ENCODE results near the gene HRAS. TPM values are rescaled to one million over a fixed set of nuclear protein-coding genes. Genes with fewer than 3 reads are reported as not detected.
A peak's percentile ranks its signal among the peaks of the same experiment; 100 is the strongest.

Gene HRAS
- total RNA-seq, 1 experiment from 2014 or later: 47.9 TPM

DNA sequence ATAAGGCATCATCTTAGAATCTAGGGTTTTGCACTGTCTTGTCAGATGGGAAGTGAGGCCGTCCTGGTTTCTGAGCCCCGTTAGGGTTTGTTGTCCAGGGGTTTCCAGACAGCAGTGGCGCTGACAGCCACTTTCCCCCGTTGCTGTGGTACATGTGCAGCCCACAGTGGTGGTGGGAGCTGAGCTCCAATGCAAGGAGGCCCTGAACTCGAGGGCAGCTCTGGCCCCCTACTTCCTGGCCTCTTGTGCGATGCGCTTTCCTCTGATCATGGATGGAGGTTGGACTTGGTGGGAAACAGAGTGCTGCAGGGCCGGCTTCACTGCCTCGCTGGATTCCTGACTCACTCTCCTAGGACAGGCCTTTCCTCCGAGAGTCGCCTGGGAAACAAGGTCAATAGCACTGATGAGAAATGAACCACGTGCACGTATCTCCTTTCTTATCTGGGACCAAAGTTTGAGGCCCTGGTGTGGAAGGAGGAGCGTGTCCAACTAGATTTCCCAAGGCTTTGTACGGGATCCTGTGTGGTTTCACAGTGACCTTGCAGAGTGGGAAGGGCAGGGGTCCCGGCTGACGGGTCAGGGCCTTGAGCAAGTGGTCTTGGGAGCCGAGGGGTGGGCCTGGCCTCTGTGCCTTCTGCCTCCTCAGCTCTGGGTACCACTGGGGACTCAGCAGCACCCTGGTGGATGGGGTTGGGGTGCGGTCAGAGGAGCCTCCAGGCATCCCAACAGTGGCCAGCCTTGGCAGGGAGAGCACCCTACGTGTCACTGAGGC, 44.6 kb upstream of the HRAS start:
- TF ChIP-seq CTCF (IDR thresholded peaks at IDR 0.05; ENCODE audit: unreplicated experiment): no peak
- peaks cover 26% of the 10 kb centered on the region for H3K4me1 Mint-ChIP-seq (ENCODE audit: low read depth, unreplicated experiment)
- no peaks in the 10 kb centered on the region for H3K9me3 Mint-ChIP-seq (ENCODE audit: low read depth, unreplicated experiment)
- peaks cover 51% of the 10 kb centered on the region for H3K36me3 Mint-ChIP-seq (ENCODE audit: insufficient read depth, unreplicated experiment)
- no peak overlapping the region for H3K27ac Mint-ChIP-seq (ENCODE audit: unreplicated experiment)
- peaks cover 4% of the 10 kb centered on the region for H3K27me3 Mint-ChIP-seq (ENCODE audit: unreplicated experiment)
- BruUV-seq (replicated peaks): no TSS peak
- CTCF ChIA-PET: no interaction called here
- no peak overlapping the region for H3K4me3 Mint-ChIP-seq (ENCODE audit: low read depth, unreplicated experiment)
- intact Hi-C loops (cut with micrococcal nuclease; ENCODE audit: unreplicated experiment): no loop called here
- DNase-seq: no peak

GRCh38 chr11:578276-579035, 43.1 kb upstream of the HRAS start:
- peak overlapping the region; percentile 87 for H3K4me3 Mint-ChIP-seq (ENCODE audit: low read depth, unreplicated experiment)
- no peak for DNase-seq
- peaks cover 16% of the 10 kb centered on the region for H3K27me3 Mint-ChIP-seq (ENCODE audit: unreplicated experiment)
- BruUV-seq (replicated peaks): no TSS peak
- intact Hi-C loops (cut with micrococcal nuclease; ENCODE audit: unreplicated experiment): no loop called here
- H3K9me3 Mint-ChIP-seq (ENCODE audit: low read depth, unreplicated experiment): no peaks in the 10 kb centered on the region
- H3K36me3 Mint-ChIP-seq (ENCODE audit: insufficient read depth, unreplicated experiment): peaks cover 51% of the 10 kb centered on the region
- no peak overlapping the region for H3K27ac Mint-ChIP-seq (ENCODE audit: unreplicated experiment)
- CTCF ChIA-PET: no interaction called here
- TF ChIP-seq CTCF (IDR thresholded peaks at IDR 0.05; ENCODE audit: unreplicated experiment): no peak
- peaks cover 36% of the 10 kb centered on the region for H3K4me1 Mint-ChIP-seq (ENCODE audit: low read depth, unreplicated experiment)

DNA sequence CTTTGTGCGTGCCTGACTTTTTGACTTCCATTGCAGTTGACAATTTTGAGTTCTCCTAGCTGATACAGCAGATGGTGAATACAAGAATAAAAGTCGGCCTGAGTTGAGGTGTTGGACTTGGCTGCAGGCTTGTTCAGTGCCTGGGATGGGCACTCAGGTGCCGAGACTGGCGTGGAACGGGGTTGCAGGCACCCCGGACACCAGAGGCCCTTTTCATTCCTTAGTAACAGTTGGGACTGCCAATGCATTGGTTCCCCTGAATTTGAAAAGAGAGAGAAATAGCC, 42.2 kb upstream of the HRAS start:
- intact Hi-C loops (cut with micrococcal nuclease; ENCODE audit: unreplicated experiment): no loop called here

More for the DNA sequence above, 42.2 kb upstream of the HRAS start:
- no peaks in the 10 kb centered on the region for H3K9me3 Mint-ChIP-seq (ENCODE audit: low read depth, unreplicated experiment)
- CTCF ChIA-PET: no interaction called here
- no peak for TF ChIP-seq CTCF (IDR thresholded peaks at IDR 0.05; ENCODE audit: unreplicated experiment)
- DNase-seq: no peak
- H3K27ac Mint-ChIP-seq (ENCODE audit: unreplicated experiment): peak overlapping the region; percentile 36
- BruUV-seq (replicated peaks): TSS peak; percentile 65
- H3K4me1 Mint-ChIP-seq (ENCODE audit: low read depth, unreplicated experiment): peaks cover 36% of the 10 kb centered on the region
- H3K36me3 Mint-ChIP-seq (ENCODE audit: insufficient read depth, unreplicated experiment): peaks cover 47% of the 10 kb centered on the region
- peak overlapping the region; percentile 87 for H3K4me3 Mint-ChIP-seq (ENCODE audit: low read depth, unreplicated experiment)
- peaks cover 16% of the 10 kb centered on the region for H3K27me3 Mint-ChIP-seq (ENCODE audit: unreplicated experiment)
